ENCODE measurements around the gene RRAGC.
"Not testable (repeated sequence)": the region's sequence is repeated elsewhere in the genome, so short reads cannot be mapped to it uniquely, and the experiment has no call there.

The RRAGC gene

DNA sequence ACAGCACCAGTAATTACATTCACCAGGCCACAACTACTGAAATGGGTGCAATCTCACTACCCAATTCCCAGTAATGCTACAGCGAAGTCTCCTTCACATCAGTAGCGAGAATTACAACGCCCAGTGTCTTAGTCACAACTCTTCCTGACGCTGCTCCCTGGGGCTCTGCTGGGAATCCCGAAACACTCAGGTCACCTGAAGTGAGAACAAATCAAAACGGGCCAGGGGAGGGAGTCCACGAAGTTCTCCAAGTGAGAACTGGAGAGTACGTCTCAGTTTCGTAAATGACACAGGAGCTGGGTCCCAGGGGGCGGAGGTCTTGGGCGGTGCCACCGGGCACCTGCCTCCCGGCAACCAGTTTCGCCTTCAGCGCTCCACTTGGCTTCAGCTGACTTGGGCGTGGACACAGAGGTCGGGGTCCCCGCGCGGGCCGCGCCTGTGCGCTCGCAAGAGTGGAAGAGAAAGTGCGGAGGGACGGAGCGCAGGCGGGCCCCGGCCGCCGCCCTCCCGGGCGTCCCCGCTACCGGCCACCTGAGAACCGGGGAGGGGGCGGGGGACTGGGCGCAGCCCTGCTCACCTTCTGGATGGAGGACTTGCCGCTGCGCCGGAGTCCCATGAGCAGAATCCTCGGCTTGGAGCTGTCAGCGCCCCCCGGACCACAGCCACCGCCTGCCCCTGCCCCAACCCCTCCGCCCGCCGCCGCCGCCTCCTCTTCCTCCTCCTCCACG, 575 bp downstream of the RRAGC start:
- peak; percentile 8 to 15 for ATAC-seq

DNA sequence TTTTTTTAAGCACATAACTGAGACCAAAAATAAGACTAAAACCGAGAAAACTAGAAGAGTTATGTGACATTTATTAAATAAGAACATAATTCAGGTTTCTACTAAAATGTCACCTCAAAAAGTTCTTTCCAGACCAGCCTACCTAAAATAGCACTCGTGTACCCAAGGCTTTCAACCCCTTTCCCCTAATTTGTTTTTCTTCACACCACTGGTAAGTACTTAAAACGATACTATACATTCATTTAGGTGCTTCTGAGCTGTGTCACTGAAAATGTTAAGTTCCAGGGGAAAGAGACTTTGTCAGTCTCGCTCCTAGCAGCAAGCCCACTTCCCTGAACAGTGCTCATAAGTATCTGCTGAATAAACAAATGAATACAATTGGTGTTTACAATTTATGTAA, 6.8 kb downstream of the RRAGC start:
- peak; percentile 88 to 92 for ATAC-seq

- no peak for ATAC-seq
Observed at GRCh38 chr1:38848071-38848470, 11.5 kb downstream of the RRAGC start.

GRCh38 chr1:38846210-38846609, 13.4 kb downstream of the RRAGC start:
- no peak for ATAC-seq

- ATAC-seq = not testable (repeated sequence)
Observed at GRCh38 chr1:38845088-38845487, 14.5 kb downstream of the RRAGC start.

DNA sequence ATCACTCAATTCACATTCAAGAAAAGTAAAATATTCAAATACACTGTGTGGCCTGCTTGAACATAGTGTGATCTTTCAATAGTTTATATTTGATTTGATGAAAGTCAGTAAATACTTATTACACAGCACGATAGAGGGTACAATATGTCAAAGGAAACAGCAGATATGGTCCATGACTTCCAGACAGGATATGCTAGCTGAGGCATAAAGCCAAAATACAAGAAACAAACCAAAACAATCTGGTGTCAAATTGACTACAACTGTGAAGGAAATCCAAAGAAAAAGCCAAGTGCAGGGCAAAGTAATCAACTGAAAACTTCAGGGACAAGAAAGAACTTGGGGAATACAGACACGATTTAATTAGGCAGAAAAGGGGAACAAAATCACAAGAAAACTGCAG, 19.3 kb downstream of the RRAGC start:
- no peak for ATAC-seq

DNA sequence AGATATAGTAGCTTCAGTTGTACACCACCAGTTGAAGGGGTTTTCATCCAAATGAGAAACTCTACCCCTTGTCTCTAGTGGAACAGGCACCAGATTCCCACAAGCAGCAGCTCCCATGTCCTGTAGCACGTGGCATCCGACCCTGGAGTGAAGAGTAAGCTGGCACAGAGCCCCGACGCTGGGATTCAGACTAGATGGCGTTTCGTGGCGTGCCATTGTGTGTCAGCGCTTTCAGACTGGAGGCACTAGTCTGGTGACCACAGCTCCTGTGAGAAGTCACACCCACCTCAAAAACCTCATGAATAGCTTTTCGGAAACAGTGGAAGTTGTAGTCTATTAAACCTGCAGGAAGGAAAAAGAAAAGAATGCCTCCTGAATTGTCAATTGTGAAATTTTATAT, 20.2 kb downstream of the RRAGC start:
- ATAC-seq = no peak

GRCh38 chr1:38836316-38836715, 23.3 kb downstream of the RRAGC start:
- ATAC-seq = not testable (repeated sequence)

- ATAC-seq = peak; percentile 76 to 90
Observed at GRCh38 chr1:38834937-38835827, 24.4 kb downstream of the RRAGC start.

DNA sequence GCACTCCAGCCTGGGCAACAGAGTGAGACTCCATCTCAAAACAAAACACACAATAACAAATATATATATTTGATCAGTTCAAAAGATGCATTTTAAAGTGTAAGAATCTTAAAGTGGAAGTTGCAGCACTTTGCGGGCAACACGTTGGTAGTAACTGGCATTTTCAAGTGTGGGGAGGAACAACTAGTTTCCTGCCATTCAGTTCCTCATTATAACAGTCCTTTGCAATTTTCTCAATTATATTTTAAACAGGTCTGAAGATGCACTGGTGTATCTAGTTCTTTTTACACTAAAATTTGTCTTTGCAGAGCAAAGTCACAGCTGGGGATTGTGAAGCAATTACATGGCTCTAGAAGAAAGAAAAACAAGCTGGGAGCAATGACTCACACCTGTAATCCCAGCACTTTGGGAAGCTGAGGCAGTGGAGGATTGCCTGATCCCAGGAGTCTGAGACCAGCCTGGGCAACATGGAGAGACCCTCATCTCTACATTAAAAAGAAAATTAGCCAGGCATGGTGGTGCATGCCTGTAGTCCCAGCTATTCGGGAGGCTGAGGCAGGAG, 25.3 kb downstream of the RRAGC start:
- ATAC-seq = no peak

DNA sequence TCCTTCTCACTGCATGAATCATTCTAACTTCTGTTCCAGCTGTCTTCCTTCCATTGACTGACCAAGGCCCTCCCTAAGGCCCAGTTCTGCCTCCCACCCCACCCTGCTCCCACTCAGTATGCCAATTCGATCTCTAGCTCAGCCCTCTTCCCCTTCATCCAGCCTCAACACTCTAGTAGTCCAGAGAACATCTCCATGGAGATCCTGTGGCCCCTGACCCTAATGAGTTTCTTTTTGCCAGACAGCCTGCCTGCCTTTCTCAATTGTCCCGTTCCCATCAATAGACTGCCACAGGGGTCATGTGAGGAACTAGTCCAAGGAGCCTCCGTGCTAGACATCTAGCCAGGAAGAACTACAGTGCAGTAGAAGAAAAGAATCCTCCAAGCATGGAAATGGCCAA, 26.4 kb downstream of the RRAGC start:
- ATAC-seq = no peak

DNA sequence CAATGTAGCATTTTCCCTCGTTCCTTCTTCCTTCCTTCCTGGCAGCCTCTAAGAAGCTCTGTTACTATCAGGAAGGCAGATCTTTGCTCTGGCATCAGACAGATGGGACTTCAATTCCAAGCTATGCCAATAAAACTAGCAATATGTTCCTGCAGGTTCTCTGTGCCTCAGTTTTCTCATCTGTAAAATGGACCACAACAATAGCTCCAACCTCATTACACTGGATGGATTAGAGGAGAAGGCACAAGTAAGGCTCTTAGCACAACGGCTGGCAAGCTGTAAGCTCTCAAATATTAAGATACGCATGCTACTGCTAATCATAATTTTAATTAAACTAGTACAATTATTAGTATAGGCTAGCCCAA, 27.2 kb downstream of the RRAGC start:
- no peak for ATAC-seq

GRCh38 chr1:38831731-38832369, 27.7 kb downstream of the RRAGC start:
- ATAC-seq = no peak

DNA sequence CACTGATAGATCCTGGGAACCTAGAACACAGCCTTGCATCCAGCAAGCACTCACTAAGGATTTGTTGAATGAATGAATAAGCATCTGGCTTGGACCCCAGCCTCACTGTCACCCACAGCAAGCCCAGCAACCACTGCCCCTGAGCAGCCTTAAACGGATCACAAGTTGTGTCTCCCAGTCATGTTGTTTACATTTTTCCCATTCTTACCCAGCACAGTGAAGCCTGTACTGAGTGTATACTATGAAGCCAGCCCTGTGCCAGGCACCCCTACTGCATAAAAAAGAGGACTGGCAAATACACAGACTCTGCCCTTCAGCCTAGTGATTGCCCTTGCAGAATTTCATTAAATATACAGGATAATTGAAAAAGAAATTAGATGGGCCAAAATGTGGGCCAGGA, 30.2 kb downstream of the RRAGC start:
- ATAC-seq = no peak

GRCh38 chr1:38827318-38827717, 32.3 kb downstream of the RRAGC start:
- ATAC-seq = no peak

GRCh38 chr1:38826886-38827285, 32.7 kb downstream of the RRAGC start:
- ATAC-seq = no peak

DNA sequence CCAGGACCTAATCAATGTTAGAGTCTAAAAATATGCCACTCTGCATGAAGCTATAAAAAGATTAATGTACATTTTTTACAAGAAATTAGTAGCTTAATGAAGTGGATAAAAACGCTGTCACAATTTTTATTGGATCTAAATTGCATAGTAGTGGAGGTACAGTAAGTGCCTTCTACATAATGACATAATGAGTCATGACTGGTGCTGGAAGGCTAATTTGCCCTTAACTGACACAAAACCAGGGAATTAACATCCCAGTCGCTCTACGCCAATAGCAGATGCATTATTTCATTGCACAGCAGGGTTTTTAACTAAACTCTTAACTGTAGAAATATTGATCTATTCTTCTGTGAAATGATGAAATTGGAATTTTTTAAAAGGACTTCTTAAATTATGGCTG, 33.3 kb downstream of the RRAGC start:
- no peak for ATAC-seq

DNA sequence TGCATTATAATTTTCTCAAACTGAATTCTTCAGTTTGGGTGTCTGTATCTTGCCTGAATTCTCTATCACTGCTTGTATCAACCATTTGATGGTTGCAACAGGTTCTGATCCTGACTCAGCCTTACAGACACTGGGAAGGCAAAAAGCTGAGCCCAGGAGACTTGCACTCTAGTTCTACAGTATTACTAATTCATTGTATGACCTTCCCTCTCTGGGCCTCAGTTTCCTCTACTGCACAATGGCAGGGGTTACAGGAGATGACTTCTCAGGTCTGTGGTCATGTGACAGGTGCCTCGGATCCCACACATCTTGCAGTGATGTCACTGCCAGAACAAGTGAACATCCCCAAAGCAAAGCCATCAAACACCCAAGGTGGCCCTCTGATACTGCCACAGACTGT, 38.7 kb downstream of the RRAGC start:
- no peak for ATAC-seq

DNA sequence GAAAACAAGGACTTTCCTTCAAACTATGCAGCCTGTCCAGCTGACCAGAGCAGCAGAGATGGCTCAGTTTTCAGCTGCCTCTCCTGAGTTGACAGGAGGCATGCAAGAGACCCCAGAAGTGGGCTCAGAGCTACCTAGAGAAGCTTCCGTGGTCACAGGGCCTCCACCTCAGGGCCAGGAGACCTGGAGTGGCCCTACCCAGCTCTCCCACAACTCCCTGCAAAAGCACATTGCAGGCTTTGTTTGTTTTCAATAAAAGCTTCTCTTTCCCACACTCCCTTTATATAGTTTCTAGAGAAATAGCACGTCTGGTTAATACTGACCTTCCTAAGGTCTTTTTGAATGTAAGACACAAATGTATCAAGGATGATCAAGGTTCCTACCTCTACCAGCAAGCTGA, 40.1 kb downstream of the RRAGC start:
- no peak for ATAC-seq

DNA sequence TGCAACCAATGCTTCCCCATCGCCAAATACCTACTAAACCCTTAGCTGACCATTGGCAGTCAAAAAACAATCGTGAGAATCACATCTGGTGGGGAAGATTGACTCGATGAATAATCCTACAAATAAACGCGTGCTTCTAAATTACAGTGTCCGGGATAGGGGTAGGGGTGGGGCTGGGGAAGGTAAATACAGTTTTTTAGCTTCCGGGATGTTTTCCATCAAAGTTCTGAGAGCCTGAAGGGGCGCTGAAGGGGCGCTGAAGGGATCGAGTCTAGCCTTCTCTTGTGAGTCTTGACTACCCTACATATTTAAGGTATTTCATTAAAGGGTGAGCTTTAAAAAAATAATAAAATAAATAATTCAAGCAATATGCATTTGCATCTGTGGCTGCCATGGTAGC, 40.5 kb downstream of the RRAGC start:
- ATAC-seq = no peak

DNA sequence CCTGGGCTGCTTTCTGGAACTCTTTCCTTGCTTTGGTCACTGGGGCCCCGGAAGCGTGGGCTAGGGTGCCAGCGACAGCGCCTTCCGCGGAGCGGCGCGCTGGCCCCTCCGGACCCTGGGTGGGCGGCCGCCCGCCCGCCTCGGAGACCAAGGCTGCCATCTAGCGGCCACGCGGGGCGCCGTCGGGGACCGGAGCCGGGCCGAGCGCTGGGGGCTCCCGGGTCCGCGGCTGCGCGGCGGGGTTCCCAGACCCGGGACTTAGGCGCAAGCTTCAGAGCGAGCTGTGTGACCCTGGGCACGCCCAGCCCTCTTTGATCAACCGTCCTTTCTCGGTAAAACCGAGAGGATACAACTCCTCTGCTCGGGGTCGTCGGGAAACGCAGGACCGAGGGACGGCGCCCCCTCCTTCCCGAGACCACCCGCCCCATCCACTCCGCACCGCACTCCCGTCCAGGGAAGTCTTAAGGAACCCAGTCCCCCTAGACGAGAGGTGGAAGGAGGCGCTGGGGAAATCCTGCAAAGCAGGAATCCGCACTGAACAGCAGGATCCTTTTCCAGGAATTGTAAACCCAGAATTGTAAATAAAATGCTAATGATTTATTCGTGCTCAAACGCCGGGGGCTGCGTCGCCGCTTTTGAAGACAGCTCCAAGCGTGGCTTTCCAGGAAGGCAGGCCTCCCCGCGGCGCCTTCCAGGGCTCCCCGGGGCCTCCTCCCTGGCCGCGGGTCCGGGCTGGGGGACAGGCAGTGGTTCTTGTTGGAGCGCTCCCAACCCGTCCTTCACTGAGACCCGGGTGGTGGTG, 41.2 kb downstream of the RRAGC start:
- ATAC-seq = peak; percentile 41 to 53
